HepG2 (cell line): ENCODE results near the gene ADCK2. TPM values are rescaled to one million over a fixed set of nuclear protein-coding genes. Genes with fewer than 3 reads are reported as not detected.

Experiments
- ATF7 ChIP-seq, 2 experiments: fragments of 450-650 bp in 1 of 2; sonication (generic) in 1 of 2; formaldehyde crosslinking in 1 of 2; IDR thresholded peaks; 2 replicates each; pipeline versions ENCODE4 v1.4.0 to v1.6.1; 2016 to 2020; ENCODE audit warnings: antibody characterized with exemption in 1 of 2, mild to moderate bottlenecking in 1 of 2, missing genetic modification reagents in 1 of 2
- BCLAF1 ChIP-seq: fragments of 450-650 bp; IDR thresholded peaks from 2 replicates; pipeline ENCODE4 v1.6.1; 2017; ENCODE audit warnings: mild to moderate bottlenecking
- DRAP1 ChIP-seq: IDR thresholded peaks from 2 replicates; pipeline ENCODE4 v1.6.1; 2016; ENCODE audit warnings: missing genetic modification reagents, missing compliant biosample characterization
- MTA1 ChIP-seq: sonication (generic); formaldehyde crosslinking; IDR thresholded peaks from 2 replicates; pipeline ENCODE4 v1.4.0; 2020; ENCODE audit warnings: missing genetic modification reagents, mild to moderate bottlenecking, borderline replicate concordance
- MXD1 ChIP-seq: sonication (generic); formaldehyde crosslinking; IDR thresholded peaks from 2 replicates; pipeline ENCODE4 v1.4.0; 2020; ENCODE audit warnings: mild to moderate bottlenecking, missing genetic modification reagents
- NFYB ChIP-seq: sonication (generic); formaldehyde crosslinking; IDR thresholded peaks from 2 replicates; pipeline ENCODE4 v1.4.0; 2020; ENCODE audit warnings: missing genetic modification reagents
- PAF1 ChIP-seq: IDR thresholded peaks from 2 replicates; pipeline ENCODE4 v1.6.1; 2016; ENCODE audit warnings: missing genetic modification reagents, missing compliant biosample characterization
- PHF20 ChIP-seq: sonication (generic); formaldehyde crosslinking; IDR thresholded peaks from 2 replicates; pipeline ENCODE4 v1.5.0; 2020; ENCODE audit warnings: mild to moderate bottlenecking, missing genetic modification reagents
- PRDM10 ChIP-seq: sonication (generic); formaldehyde crosslinking; IDR thresholded peaks from 2 replicates; pipeline ENCODE4 v1.4.0; 2020; ENCODE audit warnings: low read depth, missing genetic modification reagents
- REPIN1 ChIP-seq: sonication (generic); formaldehyde crosslinking; IDR thresholded peaks from 2 replicates; pipeline ENCODE4 v1.8.0; 2022; ENCODE audit warnings: missing genetic modification reagents, low read depth, mild to moderate bottlenecking, borderline replicate concordance
- SNAPC2 ChIP-seq: sonication (generic); formaldehyde crosslinking; IDR thresholded peaks from 2 replicates; pipeline ENCODE4 v1.8.1; 2022; ENCODE audit warnings: mild to moderate bottlenecking, missing genetic modification reagents
- TARDBP ChIP-seq: sonication (generic); formaldehyde crosslinking; IDR thresholded peaks from 2 replicates; pipeline ENCODE4 v1.8.0; 2022; ENCODE audit warnings: mild to moderate bottlenecking, missing genetic modification reagents
- ZC3H13 ChIP-seq: sonication (generic); formaldehyde crosslinking; IDR thresholded peaks from 2 replicates; pipeline ENCODE4 v1.8.1; 2023; ENCODE audit warnings: mild to moderate bottlenecking, missing genetic modification reagents, moderate library complexity
- ZFAT ChIP-seq: sonication (generic); formaldehyde crosslinking; conservative IDR thresholded peaks from 2 replicates; pipeline ENCODE4 v1.8.1; 2023; ENCODE audit warnings: missing genetic modification reagents, inconsistent platforms
- ZFX ChIP-seq: sonication (generic); formaldehyde crosslinking; IDR thresholded peaks from 2 replicates; pipeline ENCODE4 v1.4.0; 2020; ENCODE audit warnings: mild to moderate bottlenecking, low read depth, missing genetic modification reagents, moderate library complexity
- ZKSCAN8 ChIP-seq: IDR thresholded peaks from 2 replicates; pipeline ENCODE4 v1.6.1; 2016; ENCODE audit warnings: borderline replicate concordance, missing genetic modification reagents, missing compliant biosample characterization
- ZMYM3 ChIP-seq: sonication (generic); formaldehyde crosslinking; IDR thresholded peaks from 2 replicates; pipeline ENCODE4 v1.5.1; 2020; ENCODE audit warnings: mild to moderate bottlenecking, missing genetic modification reagents
- ZNF160 ChIP-seq: sonication (generic); formaldehyde crosslinking; IDR thresholded peaks from 2 replicates; pipeline ENCODE4 v1.8.0; 2022; ENCODE audit warnings: mild to moderate bottlenecking, inconsistent platforms, missing genetic modification reagents
- ZNF20 ChIP-seq: sonication (generic); formaldehyde crosslinking; IDR thresholded peaks from 2 replicates; pipeline ENCODE4 v1.4.0; 2020; ENCODE audit warnings: mild to moderate bottlenecking, moderate library complexity, missing genetic modification reagents
- ZNF552 ChIP-seq: sonication (generic); formaldehyde crosslinking; IDR thresholded peaks from 2 replicates; pipeline ENCODE4 v1.9.0; 2022; ENCODE audit warnings: missing genetic modification reagents, mild to moderate bottlenecking, borderline replicate concordance
- ZNF567 ChIP-seq: sonication (generic); formaldehyde crosslinking; IDR thresholded peaks from 2 replicates; pipeline ENCODE4 v1.8.1; 2023; ENCODE audit warnings: mild to moderate bottlenecking, missing genetic modification reagents, borderline replicate concordance
- ZNF724P ChIP-seq: sonication (generic); formaldehyde crosslinking; IDR thresholded peaks from 2 replicates; pipeline ENCODE4 v1.8.0; 2022; ENCODE audit warnings: missing genetic modification reagents, borderline replicate concordance
- ZNF768 ChIP-seq: sonication (generic); formaldehyde crosslinking; IDR thresholded peaks from 2 replicates; pipeline ENCODE4 v1.4.0; 2020; ENCODE audit warnings: missing genetic modification reagents
- polyA plus RNA-seq, 8 experiments: library from polyadenylated mRNA; depleted of rRNA in 3 of 8; stranded (reverse) in 7 of 8; unstranded in 1 of 8; fragments of >200 nt; fragmentation: Illumina TruSeq in 4 of 8; extraction: Trizol in 4 of 8; gene quantifications; 2 replicates each; pipeline versions ENCODE4 v1.2.1 to v1.2.3, GENCODE V29; 2011 to 2016; ENCODE audit warnings: low read depth in 4 of 8, missing spikeins in 1 of 8, mixed read lengths in 1 of 8; ENCODE audit not compliant: insufficient read depth in 1 of 8
- total RNA-seq, 5 experiments: library from RNA; depleted of rRNA; stranded (reverse); fragments of >200 nt; fragmentation: Illumina TruSeq; extraction: Trizol; gene quantifications; 2 replicates each; pipeline ENCODE4 v1.2.3, GENCODE V29; 2016; ENCODE audit warnings: low read depth in 1 of 5

Gene ADCK2
- total and polyA plus RNA-seq, 2 of the 13 experiments (the other 11 are each of a cell fraction or from before 2014, with no cell fraction given), result 8.6 to 18.8 TPM

DNA sequence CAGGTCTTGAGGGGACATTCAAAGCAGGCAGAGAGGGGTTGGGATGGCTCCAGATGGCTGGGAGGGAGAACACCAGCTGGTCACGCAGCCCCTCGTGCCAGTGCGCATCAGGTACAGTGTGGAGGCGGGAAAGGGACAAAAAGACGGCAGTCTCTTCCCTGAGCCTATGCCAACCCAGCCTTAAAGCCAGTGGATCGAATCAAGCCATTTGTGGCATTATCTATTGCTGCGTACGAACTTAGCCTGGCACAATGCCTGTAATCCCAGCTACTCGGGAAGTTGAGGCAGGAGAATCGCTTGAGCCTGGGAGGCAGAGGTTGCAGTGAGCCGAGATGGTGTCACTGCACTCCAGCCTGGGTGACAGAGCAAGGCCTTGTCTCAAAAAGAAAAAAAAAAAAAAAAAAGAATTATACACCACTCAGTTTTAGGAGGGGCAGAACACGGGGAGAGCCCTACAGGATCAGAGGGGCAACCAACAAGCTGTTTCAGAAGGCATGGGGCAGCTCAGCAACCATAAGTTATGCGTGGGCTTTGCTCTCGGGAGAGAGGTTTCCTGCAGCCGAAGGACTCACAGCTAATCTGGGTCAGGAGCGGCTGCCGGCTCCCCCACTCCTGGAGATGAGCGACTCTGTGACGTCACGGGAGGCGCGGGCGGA is 23.4 kb downstream of the ADCK2 start (continued):
- TF ChIP-seq ZNF20 (CRISPR knock-in tag), result no peak
- TF ChIP-seq ZNF160 (CRISPR knock-in tag), result peak; percentile 11; the same call in 1 of the 2 replicates
- no peak for TF ChIP-seq MXD1 (CRISPR knock-in tag)
- TF ChIP-seq REPIN1, result no peak
- TF ChIP-seq ZFAT (CRISPR knock-in tag), result no peak
- TF ChIP-seq PAF1 (CRISPR knock-in tag), result no peak
- TF ChIP-seq ATF7 (IDR thresholded peaks at IDR 0.05), result peak; percentile 71
- TF ChIP-seq ATF7 (CRISPR knock-in tag; IDR thresholded peaks at IDR 0.05), result no peak
- no peak; the same call in 1 of the 2 replicates for TF ChIP-seq ZKSCAN8 (CRISPR knock-in tag)
- 0 out of 2 replicates have a peak, but pooled peaks have one; percentile 11 for TF ChIP-seq ZNF552 (CRISPR knock-in tag)
- no peak for TF ChIP-seq PHF20
- TF ChIP-seq BCLAF1, result no peak
- TF ChIP-seq SNAPC2 (CRISPR knock-in tag), result no peak
- TF ChIP-seq ZC3H13 (CRISPR knock-in tag), result no peak
- TF ChIP-seq PRDM10 (CRISPR knock-in tag), result peak; percentile 94; the same call in 1 of the 2 replicates
- no peak for TF ChIP-seq ZNF567 (CRISPR knock-in tag)
- no peak for TF ChIP-seq MTA1 (CRISPR knock-in tag)
- TF ChIP-seq ZNF724P, result no peak
- TF ChIP-seq ZMYM3 (CRISPR knock-in tag), result no peak
- no peak for TF ChIP-seq TARDBP (CRISPR knock-in tag)
- TF ChIP-seq ZFX, result no peak
- no peak for TF ChIP-seq ZNF768 (CRISPR knock-in tag)
- TF ChIP-seq NFYB, result no peak
- TF ChIP-seq DRAP1 (CRISPR knock-in tag), result peak; percentile 62; the same call in 1 of the 2 replicates
